HG02885 (cell line): Measurements from ENCODE around the gene SAP30.

Experiments used
- ATAC-seq: cut with Tn5 transposase; IDR thresholded peaks from one replicate; pipeline ENCODE4 v1.9.1; 2021; ENCODE audit warnings: mild to moderate bottlenecking; ENCODE audit not compliant: unreplicated experiment, poor library complexity

Gene SAP30

DNA sequence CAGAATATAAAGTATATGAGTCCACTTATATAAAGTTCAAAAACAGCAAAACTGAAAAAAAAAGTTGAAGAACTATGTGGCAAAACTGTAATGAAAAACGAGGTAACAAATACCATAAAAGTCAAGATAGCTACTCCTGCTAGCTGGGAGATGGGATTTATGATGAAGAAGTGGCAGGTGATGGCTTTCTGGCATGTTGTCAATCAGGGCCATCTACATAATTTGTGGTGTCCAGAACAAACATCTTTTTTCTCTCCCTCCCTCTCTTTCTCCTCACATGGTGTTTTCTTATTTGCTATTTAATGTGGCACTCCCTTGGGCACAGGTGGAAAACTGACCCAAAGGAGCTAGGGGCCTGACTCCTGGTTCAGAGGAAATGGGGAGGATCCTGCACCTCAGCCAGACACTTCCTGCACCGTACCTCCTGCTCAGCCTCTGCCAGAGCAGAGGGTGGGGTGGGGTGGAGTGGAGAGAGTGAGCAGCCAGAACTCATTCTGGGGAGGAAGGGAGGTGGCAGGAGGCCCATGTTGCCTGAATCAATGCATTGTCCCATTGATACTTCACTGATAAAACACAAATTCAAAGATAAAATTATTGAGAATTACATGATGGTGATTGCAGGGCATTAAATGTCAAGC, 5.3 kb upstream of the SAP30 start:
- ATAC-seq, result no peak

- peak; percentile 22 for ATAC-seq
Observed at GRCh38 chr4:173367285-173367684, 3.5 kb upstream of the SAP30 start.

DNA sequence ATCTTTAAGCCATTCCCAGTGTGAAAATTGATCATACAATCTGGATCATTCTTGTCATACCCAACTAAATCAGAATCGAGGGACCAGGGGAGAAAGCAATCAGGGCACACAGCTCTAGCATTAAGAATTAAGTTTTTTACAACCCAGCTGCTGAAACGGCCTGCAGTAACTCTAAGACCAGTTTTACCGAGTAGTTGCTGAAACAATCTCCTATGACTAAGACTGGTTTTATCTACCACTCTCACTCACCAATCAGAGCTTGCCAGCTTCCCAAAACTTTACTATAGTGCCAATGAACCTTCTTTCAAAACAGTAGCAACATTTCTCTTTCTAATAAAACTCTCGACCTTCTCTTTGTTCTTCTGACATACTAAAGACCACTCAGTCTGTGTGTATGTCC, 2.8 kb upstream of the SAP30 start:
- ATAC-seq, result no peak

DNA sequence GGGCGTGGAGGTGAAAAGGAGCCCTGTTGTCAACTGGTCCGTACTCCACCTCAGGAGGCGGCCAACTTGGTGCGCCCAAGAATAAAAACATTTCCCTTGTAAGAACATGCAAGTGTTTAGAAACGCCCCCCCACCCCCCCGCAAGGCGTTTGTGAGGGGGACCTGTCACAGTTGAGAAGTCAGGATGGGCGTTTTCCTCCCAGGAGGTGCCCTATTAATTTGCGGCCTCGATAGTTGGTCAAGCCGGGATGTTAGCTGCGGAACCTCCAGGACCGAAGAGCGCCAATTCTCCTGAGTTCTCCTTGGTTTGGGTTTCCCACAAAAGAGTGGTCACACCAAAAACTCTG, 651 bp upstream of the SAP30 start:
- peak; percentile 3 for ATAC-seq

DNA sequence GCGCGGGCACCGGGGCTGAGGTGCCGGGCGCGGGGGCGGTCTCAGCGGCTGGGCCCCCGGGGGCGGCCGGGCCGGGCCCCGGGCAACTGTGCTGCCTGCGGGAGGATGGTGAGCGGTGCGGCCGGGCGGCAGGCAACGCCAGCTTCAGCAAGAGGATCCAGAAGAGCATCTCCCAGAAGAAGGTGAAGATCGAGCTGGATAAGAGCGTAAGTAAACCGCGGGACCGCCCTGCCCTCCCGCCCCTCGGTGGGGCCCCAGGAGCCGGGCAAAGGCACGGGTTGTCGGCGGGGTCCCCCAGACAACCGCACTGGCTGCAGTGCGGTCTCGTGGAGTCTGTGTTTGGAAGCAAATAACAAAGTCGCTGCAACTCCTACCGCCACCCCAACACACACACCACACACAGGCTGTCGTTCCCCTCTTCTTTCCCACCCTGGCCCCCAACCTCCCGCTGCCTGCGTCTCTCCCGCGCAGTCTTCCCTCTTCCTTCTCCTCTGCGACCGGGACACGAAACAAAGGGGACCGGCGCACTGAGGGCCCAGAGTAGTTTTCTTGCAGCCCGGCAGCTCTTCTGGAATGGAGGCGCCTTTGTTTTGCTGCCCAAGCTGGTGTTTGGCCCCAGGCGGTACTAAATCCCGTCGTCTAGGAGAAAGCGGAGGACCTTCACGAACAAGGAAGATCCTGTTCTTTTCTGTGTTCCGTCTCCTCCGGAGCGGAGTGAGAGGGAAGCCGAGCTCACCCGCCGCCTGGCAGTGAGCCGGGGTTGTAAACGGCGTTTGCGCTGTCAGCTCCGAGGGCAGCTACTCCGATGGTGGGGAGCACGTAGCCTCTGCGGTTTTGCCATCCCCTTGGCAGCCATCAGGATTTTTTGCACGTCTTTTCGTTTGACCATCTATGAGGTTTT, 788 bp downstream of the SAP30 start:
- ATAC-seq, result peak; percentile 21

DNA sequence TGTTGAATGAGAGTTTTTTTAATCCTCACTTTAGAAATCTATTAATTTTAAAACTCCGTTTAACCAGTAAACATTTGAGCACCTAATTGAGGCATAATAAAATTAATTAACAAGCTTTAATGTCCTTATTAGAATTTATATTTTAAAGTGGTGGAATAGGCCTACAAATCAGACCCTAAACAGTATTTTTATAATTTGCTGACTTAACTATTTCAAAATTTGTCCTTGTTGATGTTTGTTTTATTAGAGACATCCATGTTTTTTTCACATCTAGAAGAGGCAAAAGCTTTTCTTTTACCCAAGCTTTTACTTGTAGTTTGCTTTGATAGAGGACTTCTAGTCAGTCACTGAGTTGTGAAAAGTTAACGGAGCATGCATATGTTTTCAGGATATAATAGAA, 3.8 kb downstream of the SAP30 start:
- no peak for ATAC-seq

DNA sequence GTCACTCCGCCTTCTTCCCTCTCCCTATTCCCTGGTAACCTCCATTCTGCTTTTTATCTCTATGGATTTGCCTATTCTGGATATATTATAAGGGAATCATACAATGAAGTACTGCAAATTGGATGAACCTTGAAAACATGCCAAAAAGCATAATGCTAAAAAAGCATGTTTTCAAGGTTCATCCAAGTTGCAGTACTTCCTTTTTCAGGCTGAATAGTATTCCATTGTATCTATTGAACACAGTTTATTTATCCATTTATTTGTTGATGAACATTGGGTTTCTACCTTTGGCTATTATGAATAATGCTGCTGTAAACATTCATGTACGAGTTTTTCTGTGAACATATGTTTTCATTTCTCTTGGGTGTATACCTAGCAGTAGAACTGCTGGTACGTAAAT, 9.2 kb downstream of the SAP30 start:
- no peak for ATAC-seq

GRCh38 chr4:173380987-173381386, 10.2 kb downstream of the SAP30 start:
- peak; percentile 60 for ATAC-seq

- no peak for ATAC-seq
Observed at GRCh38 chr4:173381610-173382009, 10.9 kb downstream of the SAP30 start.

DNA sequence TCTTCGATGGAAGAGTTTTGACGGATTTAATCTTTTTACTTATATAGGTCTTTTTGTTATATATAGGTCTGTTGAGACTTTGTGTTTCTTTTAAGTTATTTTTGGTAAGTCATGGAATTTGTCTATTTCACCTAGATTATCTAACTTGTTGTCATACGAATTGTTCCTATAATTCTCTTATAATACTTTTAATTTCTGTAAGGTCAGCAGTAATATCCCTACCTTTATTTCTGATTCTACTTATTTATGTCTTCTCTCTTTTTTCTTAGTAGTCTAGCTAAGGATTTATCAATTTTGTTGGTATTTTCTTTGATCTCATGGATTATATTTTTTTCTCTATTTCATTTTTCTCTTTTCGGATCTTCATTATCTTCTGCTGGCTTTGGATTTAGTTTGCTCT, 11.6 kb downstream of the SAP30 start:
- ATAC-seq, result no peak

- ATAC-seq, result no peak
Observed at GRCh38 chr4:173386751-173387150, 16.0 kb downstream of the SAP30 start.

- no peak for ATAC-seq
Observed at GRCh38 chr4:173391701-173392100, 20.9 kb downstream of the SAP30 start.

DNA sequence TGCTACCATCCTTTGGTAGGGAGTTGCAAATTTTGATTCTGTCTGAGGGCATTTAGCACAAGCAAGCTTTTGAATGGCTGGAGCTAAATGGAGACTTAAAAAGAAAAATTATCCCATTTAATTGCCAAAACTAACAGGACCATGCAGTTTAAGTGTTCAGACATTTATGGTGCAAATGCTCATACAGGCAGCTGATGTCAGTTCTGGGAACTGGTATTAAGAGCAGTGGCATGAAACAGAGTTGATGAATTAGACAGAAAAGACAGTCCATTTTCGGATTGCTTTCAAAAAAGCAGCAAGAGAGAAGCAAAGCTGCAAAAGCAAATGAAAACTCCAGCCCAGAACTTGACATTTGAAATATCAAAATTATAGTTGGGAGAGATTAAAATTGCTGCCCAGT, 26.9 kb downstream of the SAP30 start:
- no peak for ATAC-seq

- ATAC-seq, result no peak
Observed at GRCh38 chr4:173398220-173398619, 27.5 kb downstream of the SAP30 start.

DNA sequence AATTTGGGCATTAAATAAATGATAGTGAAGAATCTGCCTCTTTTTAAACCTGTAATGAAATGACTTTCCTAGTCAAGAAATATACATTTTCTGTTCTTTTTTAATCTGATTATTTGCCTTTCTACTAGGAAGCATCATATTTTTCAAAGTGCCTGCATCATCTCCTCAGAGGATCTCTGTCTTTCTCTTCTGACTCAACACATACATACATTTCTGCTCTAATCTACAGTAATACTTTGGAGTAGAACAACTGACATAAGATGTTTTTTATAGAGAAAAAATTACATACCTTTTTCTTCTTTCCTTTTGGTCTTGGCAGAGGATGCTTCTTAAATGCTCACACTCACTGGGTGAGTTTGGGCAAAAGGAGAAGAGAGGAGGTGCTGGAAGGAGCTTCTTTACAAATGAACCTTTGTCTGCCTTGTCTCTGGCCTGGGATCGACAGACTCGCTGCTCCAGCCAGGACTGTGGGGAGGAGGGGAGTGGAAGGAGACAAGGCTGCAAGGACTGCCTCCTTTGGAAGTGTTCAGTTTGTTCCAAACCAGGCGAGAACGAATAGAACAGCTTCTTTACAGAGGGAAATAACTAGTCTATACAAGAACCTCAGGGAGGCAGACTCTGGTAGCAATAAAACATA, 28.1 kb downstream of the SAP30 start, which contains the start of gene SCRG1:
Gene SCRG1, minus strand, starts transcription at position 338 of the 637 bp plus-strand sequence. CDS start 7,702 bp downstream, outside the sequence.
- no peak for ATAC-seq

- ATAC-seq, result no peak
Observed at GRCh38 chr4:173401063-173401462, 30.3 kb downstream of the SAP30 start.

- no peak for ATAC-seq
Observed at GRCh38 chr4:173403051-173403450, 32.3 kb downstream of the SAP30 start.

DNA sequence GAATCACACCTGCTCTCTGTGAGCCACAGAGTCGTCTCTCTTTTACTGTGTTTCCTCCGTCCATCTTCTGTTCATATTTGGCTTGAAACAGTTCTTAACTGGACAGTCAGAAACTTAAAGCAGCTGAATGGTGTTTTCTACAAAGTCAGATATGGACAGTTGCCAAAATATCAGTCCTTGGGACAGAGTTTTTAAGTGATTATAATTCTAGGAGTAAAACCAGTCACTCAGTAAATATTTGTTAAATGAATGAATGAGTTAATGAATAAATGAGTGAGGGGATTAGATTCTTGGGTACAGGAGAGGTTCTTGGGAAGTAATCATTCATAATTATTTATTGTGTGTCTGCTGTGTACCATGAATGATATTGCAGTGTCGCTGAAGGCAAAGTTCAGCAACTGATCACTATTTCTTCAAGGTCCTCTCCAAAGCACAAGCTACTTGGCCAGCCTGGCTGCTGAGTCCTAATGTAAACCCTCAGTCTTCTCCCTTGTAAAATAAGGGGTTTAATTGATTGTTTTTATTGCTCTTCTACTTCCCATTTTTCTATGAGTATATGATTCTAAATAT, 33.6 kb downstream of the SAP30 start:
- no peak for ATAC-seq

GRCh38 chr4:173405840-173406606, 35.3 kb downstream of the SAP30 start:
- ATAC-seq, result peak; percentile 70

DNA sequence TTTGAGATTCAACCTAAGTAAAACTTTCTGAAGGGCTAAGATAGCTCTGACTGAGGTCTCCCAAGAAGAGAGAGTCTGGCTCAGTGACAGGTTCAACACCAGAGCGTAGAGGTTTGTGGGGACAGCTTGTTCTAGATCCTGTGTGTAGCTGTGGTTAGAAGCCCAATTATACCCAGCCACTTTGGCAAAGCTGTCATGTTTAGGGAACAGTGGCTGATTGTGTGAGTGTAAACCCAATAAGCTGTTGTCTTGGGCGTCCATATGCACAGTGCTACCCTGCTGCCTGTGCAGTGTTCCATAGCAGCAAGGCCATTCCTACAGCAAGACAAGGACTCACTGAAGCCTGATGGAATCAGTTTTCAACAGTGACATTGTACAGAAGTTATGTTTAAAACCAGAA, 39.3 kb downstream of the SAP30 start:
- ATAC-seq, result no peak
